Trophoblast cell (in vitro differentiated cells and primary cell): Measurements from ENCODE around the gene DKKL1.

Experiments
- DNase-seq, 2 donors: peaks; one replicate each; pipeline ENCODE4 v3.0.0-alpha.2; 2016
- H2AFZ ChIP-seq: 2 replicates; pipeline ENCODE4 v1.6.1; 2013; ENCODE audit warnings: low read length, moderate library complexity, mild to moderate bottlenecking; ENCODE audit not compliant: insufficient read depth, poor library complexity
- H2AK5ac ChIP-seq: 2 replicates; pipeline ENCODE4 v1.6.1; 2013; ENCODE audit warnings: mild to moderate bottlenecking, low read length
- H2BK120ac ChIP-seq: 2 replicates; pipeline ENCODE4 v1.6.1; 2013; ENCODE audit warnings: low read length, mild to moderate bottlenecking, moderate library complexity; ENCODE audit not compliant: insufficient read depth, poor library complexity
- H2BK12ac ChIP-seq: 2 replicates; pipeline ENCODE4 v1.6.1; 2013; ENCODE audit warnings: mild to moderate bottlenecking, low read length, moderate library complexity
- H2BK5ac ChIP-seq: 2 replicates; pipeline ENCODE4 v1.6.1; 2013; ENCODE audit warnings: low read length, low read depth, moderate library complexity, mild to moderate bottlenecking; ENCODE audit not compliant: poor library complexity
- H3K14ac ChIP-seq: 2 replicates; pipeline ENCODE4 v1.6.1; 2013; ENCODE audit warnings: mild to moderate bottlenecking, low read length
- H3K18ac ChIP-seq: 2 replicates; pipeline ENCODE4 v1.6.1; 2013; ENCODE audit warnings: mild to moderate bottlenecking, low read length
- H3K23ac ChIP-seq: 2 replicates; pipeline ENCODE4 v1.6.1; 2013; ENCODE audit warnings: low read length
- H3K27ac ChIP-seq: 2 replicates; pipeline ENCODE4 v1.5.1; 2013; ENCODE audit warnings: low read depth, mild to moderate bottlenecking, inconsistent platforms, low read length, moderate library complexity
- H3K27me3 ChIP-seq: 2 replicates; pipeline ENCODE4 v1.6.1; 2013; ENCODE audit warnings: inconsistent platforms, mild to moderate bottlenecking, low read length, moderate library complexity; ENCODE audit not compliant: insufficient read depth
- H3K36me3 ChIP-seq, 2 experiments: 1 replicate in 1 of 2; 2 replicates in 1 of 2; pipeline ENCODE4 v1.6.1; 2013; ENCODE audit warnings: low read length in 2 of 2, mild to moderate bottlenecking in 2 of 2, moderate library complexity in 1 of 2; ENCODE audit not compliant: insufficient read depth in 2 of 2, control insufficient read depth in 1 of 2
- H3K4ac ChIP-seq: 2 replicates; pipeline ENCODE4 v1.6.1; 2013; ENCODE audit warnings: low read depth, mild to moderate bottlenecking, low read length, moderate library complexity
- H3K4me1 ChIP-seq, 2 experiments: 1 replicate in 1 of 2; 2 replicates in 1 of 2; pipeline ENCODE4 v1.6.1; 2013; ENCODE audit warnings: low read length in 2 of 2, mild to moderate bottlenecking in 2 of 2, moderate library complexity in 1 of 2; ENCODE audit not compliant: insufficient read depth in 2 of 2, control insufficient read depth in 1 of 2
- H3K4me2 ChIP-seq: 2 replicates; pipeline ENCODE4 v1.6.1; 2013; ENCODE audit warnings: inconsistent platforms, mild to moderate bottlenecking, low read length, moderate library complexity
- H3K4me3 ChIP-seq: 2 replicates; pipeline ENCODE4 v1.5.1; 2013; ENCODE audit warnings: mild to moderate bottlenecking, low read depth, low read length, inconsistent platforms
- H3K79me1 ChIP-seq: one replicate; pipeline ENCODE4 v1.6.1; 2013; ENCODE audit warnings: low read length
- H3K79me2 ChIP-seq: 2 replicates; pipeline ENCODE4 v1.6.1; 2013; ENCODE audit warnings: low read length, mild to moderate bottlenecking; ENCODE audit not compliant: control insufficient read depth, insufficient read depth, poor library complexity
- H3K9ac ChIP-seq: 2 replicates; pipeline ENCODE4 v1.6.1; 2013; ENCODE audit warnings: mild to moderate bottlenecking, low read length
- H3K9me3 ChIP-seq: 2 replicates; pipeline ENCODE4 v1.6.1; 2013; ENCODE audit warnings: low read depth, mild to moderate bottlenecking, control low read depth, inconsistent platforms, low read length; ENCODE audit not compliant: insufficient read depth
- H4K12ac ChIP-seq: 2 replicates; pipeline ENCODE4 v1.6.1; 2013; ENCODE audit warnings: low read depth, mild to moderate bottlenecking, low read length, moderate library complexity
- H4K8ac ChIP-seq: 2 replicates; pipeline ENCODE4 v1.6.1; 2013; ENCODE audit warnings: low read depth, mild to moderate bottlenecking, low read length, moderate library complexity
- H4K91ac ChIP-seq: one replicate; pipeline ENCODE4 v1.6.1; 2013; ENCODE audit warnings: low read depth, mild to moderate bottlenecking, low read length, moderate library complexity
- WGBS: extraction: QIAGEN DNeasy Blood & Tissue Kit; methylation state at CpG from one replicate; pipeline ENCODE4 v1.1.7; 2013; ENCODE audit warnings: missing lambda C conversion rate; ENCODE audit not compliant: insufficient read length, insufficient coverage; ENCODE audit errors: extremely low coverage; 5-methylcytosine and 5-hydroxymethylcytosine counted together

DKKL1 gene

GRCh38 chr19:49417088-49417487 is 53.4 kb downstream of the DKKL1 start:
- no CpG with 5 or more reads among the region's 7 CpGs for WGBS
- Histone ChIP-seq H3K18ac (no peak overlapping the region), H2AFZ (no peak overlapping the region), H3K27ac (no peak overlapping the region), H3K9me3 (peaks cover 2% of the 10 kb centered on the region), H3K23ac (no peak overlapping the region), H3K4me3 (no peak overlapping the region), H4K12ac (no peak overlapping the region), H3K79me1 (no peaks in the 10 kb centered on the region), H2BK120ac (no peak overlapping the region), H3K27me3 (peaks cover 18% of the 10 kb centered on the region), H3K4ac (no peak overlapping the region), H3K79me2 (no peaks in the 10 kb centered on the region), H3K14ac (no peak overlapping the region), H3K36me3 (no peaks in the 10 kb centered on the region), H4K8ac (no peak overlapping the region), H2BK5ac (no peak overlapping the region), H2AK5ac (no peak overlapping the region), H2BK12ac (no peak overlapping the region), H3K4me1 (peaks cover 0 to 6% of the 10 kb centered on the region in 2 experiments), H3K9ac (no peak overlapping the region), H3K4me2 (no peak overlapping the region), H4K91ac (no peak overlapping the region)
- no peak for DNase-seq

DNA sequence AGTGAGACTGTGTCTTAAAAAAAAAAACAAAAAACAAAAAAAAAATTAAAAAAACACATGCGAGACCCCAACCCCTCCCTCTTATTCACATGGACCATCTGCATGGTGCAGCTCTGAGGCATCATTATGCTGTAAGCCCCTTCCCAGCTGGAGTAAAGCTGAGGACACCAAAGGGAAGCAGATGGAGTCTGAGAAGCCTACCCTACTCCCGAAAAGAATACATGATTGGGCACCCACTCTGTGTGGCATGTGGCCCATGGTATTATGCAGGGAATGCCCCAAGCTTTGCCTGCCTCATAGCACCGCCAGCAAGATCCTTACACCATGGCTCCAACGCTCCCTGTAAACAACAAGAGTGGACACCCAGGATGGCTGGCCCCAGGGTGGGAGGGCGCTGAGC is 54.8 kb downstream of the DKKL1 start:
- H3K9me3 ChIP-seq, result peaks cover 2% of the 10 kb centered on the region
- no peak for DNase-seq
- WGBS, result no CpG with 5 or more reads among the region's 5 CpGs
- H3K4me3 ChIP-seq, result peak overlapping the region; percentile 34
- no peak overlapping the region for H2AFZ ChIP-seq
- no peak overlapping the region for H3K4ac ChIP-seq
- no peak overlapping the region for H4K8ac ChIP-seq
- H3K4me2 ChIP-seq, result no peak overlapping the region
- no peak overlapping the region for H3K18ac ChIP-seq
- H4K91ac ChIP-seq, result no peak overlapping the region
- no peak overlapping the region for H2BK120ac ChIP-seq
- no peak overlapping the region for H3K14ac ChIP-seq
- no peak overlapping the region for H2BK5ac ChIP-seq
- no peaks in the 10 kb centered on the region for H3K79me2 ChIP-seq
- no peak overlapping the region for H3K23ac ChIP-seq
- no peak overlapping the region for H3K9ac ChIP-seq
- no peak overlapping the region for H2BK12ac ChIP-seq
- no peaks in the 10 kb centered on the region for H3K79me1 ChIP-seq
- H3K36me3 ChIP-seq, result no peaks in the 10 kb centered on the region
- H3K27me3 ChIP-seq, result peaks cover 32% of the 10 kb centered on the region
- H3K27ac ChIP-seq, result no peak overlapping the region
- peaks cover 0 to 3% of the 10 kb centered on the region in 2 experiments for H3K4me1 ChIP-seq
- H2AK5ac ChIP-seq, result no peak overlapping the region
- H4K12ac ChIP-seq, result no peak overlapping the region

DNA sequence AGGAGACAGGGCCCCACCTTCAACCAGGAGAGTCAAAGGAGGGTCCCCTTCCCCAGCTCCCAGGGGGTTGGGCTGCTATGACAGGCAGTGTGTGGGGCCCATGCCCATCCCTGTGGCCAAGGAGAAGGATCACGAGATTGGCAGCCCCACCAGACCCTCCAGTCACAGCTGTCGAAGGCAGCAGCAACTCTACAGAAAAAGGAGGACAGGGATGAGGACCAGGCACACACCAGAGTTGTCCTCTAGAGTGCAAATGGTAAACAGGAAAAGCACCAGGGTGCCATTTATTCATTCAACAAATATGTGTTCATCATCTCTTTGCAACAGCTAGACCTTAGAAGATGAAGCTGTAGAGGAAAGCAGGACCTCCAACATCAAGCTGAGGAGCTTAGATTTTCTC is 55.5 kb downstream of the DKKL1 start:
- no peak overlapping the region for H2BK12ac ChIP-seq
- H3K36me3 ChIP-seq, result no peaks in the 10 kb centered on the region
- H4K8ac ChIP-seq, result no peak overlapping the region
- H3K23ac ChIP-seq, result no peak overlapping the region
- H3K79me2 ChIP-seq, result no peaks in the 10 kb centered on the region
- no peak overlapping the region for H4K12ac ChIP-seq
- H3K79me1 ChIP-seq, result no peaks in the 10 kb centered on the region
- peaks cover 4% of the 10 kb centered on the region for H3K9me3 ChIP-seq
- no peak overlapping the region for H3K14ac ChIP-seq
- no peak overlapping the region for H3K18ac ChIP-seq
- H3K4me1 ChIP-seq, result peaks cover 0 to 3% of the 10 kb centered on the region in 2 experiments
- H3K27me3 ChIP-seq, result peaks cover 37% of the 10 kb centered on the region
- no peak overlapping the region for H3K27ac ChIP-seq
- no peak for DNase-seq
- no CpG with 5 or more reads among the region's 2 CpGs for WGBS
- H2AK5ac ChIP-seq, result no peak overlapping the region
- H3K4me3 ChIP-seq, result no peak overlapping the region
- H2BK5ac ChIP-seq, result no peak overlapping the region
- no peak overlapping the region for H2BK120ac ChIP-seq
- no peak overlapping the region for H3K4me2 ChIP-seq
- H2AFZ ChIP-seq, result no peak overlapping the region
- no peak overlapping the region for H3K4ac ChIP-seq
- H4K91ac ChIP-seq, result no peak overlapping the region
- no peak overlapping the region for H3K9ac ChIP-seq

GRCh38 chr19:49420227-49420626 is 56.5 kb downstream of the DKKL1 start:
- no peak overlapping the region for H2AK5ac ChIP-seq

More at GRCh38 chr19:49420227-49420626, 56.5 kb downstream of the DKKL1 start:
- H3K79me1 ChIP-seq, result no peaks in the 10 kb centered on the region
- no peak overlapping the region for H3K18ac ChIP-seq
- H2BK5ac ChIP-seq, result no peak overlapping the region
- no peak for DNase-seq
- no peak overlapping the region for H3K4me2 ChIP-seq
- WGBS, result no CpG with 5 or more reads among the region's 2 CpGs
- H3K14ac ChIP-seq, result no peak overlapping the region
- no peak overlapping the region for H4K12ac ChIP-seq
- H3K27ac ChIP-seq, result no peak overlapping the region
- no peaks in the 10 kb centered on the region for H3K79me2 ChIP-seq
- no peak overlapping the region for H2BK12ac ChIP-seq
- H4K91ac ChIP-seq, result no peak overlapping the region
- no peak overlapping the region for H2BK120ac ChIP-seq
- H3K9me3 ChIP-seq, result peaks cover 4% of the 10 kb centered on the region
- H2AFZ ChIP-seq, result no peak overlapping the region
- H3K4ac ChIP-seq, result no peak overlapping the region
- H3K9ac ChIP-seq, result no peak overlapping the region
- H3K27me3 ChIP-seq, result peaks cover 45% of the 10 kb centered on the region
- no peaks in the 10 kb centered on the region for H3K36me3 ChIP-seq
- no peak overlapping the region for H3K4me3 ChIP-seq
- no peak overlapping the region for H3K23ac ChIP-seq
- H4K8ac ChIP-seq, result no peak overlapping the region
- H3K4me1 ChIP-seq, result peaks cover 0 to 3% of the 10 kb centered on the region in 2 experiments
